ENCODE results near the gene CD300A. TPM values are rescaled to one million over a fixed set of nuclear protein-coding genes. Genes with fewer than 3 reads are reported as not detected.

The CD300A gene
- total RNA-seq, 4 donors from 2014 or later: 1.4 to 2.5 TPM; not detected in 2

DNA sequence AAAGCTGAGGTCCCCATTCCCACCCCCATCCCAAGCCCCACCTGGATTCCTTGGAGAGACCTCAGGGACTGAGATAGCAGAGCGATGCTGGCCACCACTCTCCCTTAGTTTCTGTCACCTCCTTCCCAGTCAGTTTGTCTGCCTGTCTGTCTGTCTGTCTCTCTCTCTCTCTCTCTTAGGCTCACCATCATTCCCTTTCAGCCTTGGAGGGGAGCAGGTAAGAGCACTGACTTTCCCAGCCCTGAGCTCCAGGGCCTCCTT is 59.0 kb downstream of the CD300A start:
- Histone ChIP-seq H3K4me3 (no peak overlapping the region), H3K27me3 (no peaks in the 10 kb centered on the region), H3K9me3 (no peaks in the 10 kb centered on the region), H3K27ac (no peak overlapping the region), H3K4me1 (no peaks in the 10 kb centered on the region), H3K36me3 (no peaks in the 10 kb centered on the region)
- in situ Hi-C loops (cut with MboI; ENCODE audit: low sequenced_read_pairs in 4 of 4) (no loop called here), intact Hi-C loops (cut with DNase I; ENCODE audit: low total_unique reads) (no loop called here)
- TF ChIP-seq, protein P1, sequence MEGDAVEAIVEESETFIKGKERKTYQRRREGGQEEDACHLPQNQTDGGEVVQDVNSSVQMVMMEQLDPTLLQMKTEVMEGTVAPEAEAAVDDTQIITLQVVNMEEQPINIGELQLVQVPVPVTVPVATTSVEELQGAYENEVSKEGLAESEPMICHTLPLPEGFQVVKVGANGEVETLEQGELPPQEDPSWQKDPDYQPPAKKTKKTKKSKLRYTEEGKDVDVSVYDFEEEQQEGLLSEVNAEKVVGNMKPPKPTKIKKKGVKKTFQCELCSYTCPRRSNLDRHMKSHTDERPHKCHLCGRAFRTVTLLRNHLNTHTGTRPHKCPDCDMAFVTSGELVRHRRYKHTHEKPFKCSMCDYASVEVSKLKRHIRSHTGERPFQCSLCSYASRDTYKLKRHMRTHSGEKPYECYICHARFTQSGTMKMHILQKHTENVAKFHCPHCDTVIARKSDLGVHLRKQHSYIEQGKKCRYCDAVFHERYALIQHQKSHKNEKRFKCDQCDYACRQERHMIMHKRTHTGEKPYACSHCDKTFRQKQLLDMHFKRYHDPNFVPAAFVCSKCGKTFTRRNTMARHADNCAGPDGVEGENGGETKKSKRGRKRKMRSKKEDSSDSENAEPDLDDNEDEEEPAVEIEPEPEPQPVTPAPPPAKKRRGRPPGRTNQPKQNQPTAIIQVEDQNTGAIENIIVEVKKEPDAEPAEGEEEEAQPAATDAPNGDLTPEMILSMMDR (IDR thresholded peaks at IDR 0.05 in 4 of 5, conservative IDR thresholded peaks at IDR 0.05 in 1 of 5): no peak
- TF ChIP-seq POLR2A (IDR thresholded peaks at IDR 0.05): no peak
- no peak for DNase-seq
- no peak for ATAC-seq

GRCh38 chr17:74525781-74526288 is 59.4 kb downstream of the CD300A start:
- DNase-seq: no peak
- Histone ChIP-seq H3K36me3 (no peaks in the 10 kb centered on the region), H3K27me3 (no peaks in the 10 kb centered on the region), H3K4me1 (no peaks in the 10 kb centered on the region), H3K9me3 (no peaks in the 10 kb centered on the region), H3K4me3 (no peak overlapping the region), H3K27ac (no peak overlapping the region)
- no peak for TF ChIP-seq POLR2A (IDR thresholded peaks at IDR 0.05)
- TF ChIP-seq, protein P1 (IDR thresholded peaks at IDR 0.05 in 4 of 5, conservative IDR thresholded peaks at IDR 0.05 in 1 of 5): no peak
- in situ Hi-C loops (cut with MboI; ENCODE audit: low sequenced_read_pairs in 4 of 4): no loop called here
- intact Hi-C loops (cut with DNase I; ENCODE audit: low total_unique reads): no loop called here
- ATAC-seq: no peak

DNA sequence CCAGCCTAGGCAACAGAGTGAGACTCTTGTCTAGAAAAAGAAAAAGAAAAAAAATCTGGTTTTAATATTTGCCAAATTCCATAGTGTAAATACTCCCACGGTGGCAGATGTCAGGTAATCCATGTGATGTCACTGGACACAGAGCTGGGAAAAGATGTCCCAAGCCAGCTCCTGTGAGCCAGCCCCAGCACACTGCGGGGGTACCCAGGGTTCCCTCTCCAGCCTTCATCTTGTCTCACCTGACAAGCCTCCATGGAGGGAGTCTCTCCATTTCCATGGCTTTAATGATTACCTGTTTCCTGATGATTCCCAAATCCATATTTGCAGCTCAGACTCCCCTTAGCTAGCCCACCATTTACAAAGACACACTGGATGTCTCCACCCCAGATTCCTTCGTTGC is 60.2 kb downstream of the CD300A start:
- TF ChIP-seq POLR2A (IDR thresholded peaks at IDR 0.05): no peak
- TF ChIP-seq, protein P1 (IDR thresholded peaks at IDR 0.05 in 4 of 5, conservative IDR thresholded peaks at IDR 0.05 in 1 of 5): no peak
- in situ Hi-C loops (cut with MboI; ENCODE audit: low sequenced_read_pairs in 4 of 4): no loop called here
- intact Hi-C loops (cut with DNase I; ENCODE audit: low total_unique reads): no loop called here
- ATAC-seq (no peak), DNase-seq (no peak)
- H3K4me3 ChIP-seq: no peak overlapping the region
- H3K27me3 ChIP-seq: no peaks in the 10 kb centered on the region
- H3K9me3 ChIP-seq: no peaks in the 10 kb centered on the region
- no peaks in the 10 kb centered on the region for H3K36me3 ChIP-seq
- no peak overlapping the region for H3K27ac ChIP-seq
- no peaks in the 10 kb centered on the region for H3K4me1 ChIP-seq

- H3K27ac ChIP-seq: no peak overlapping the region
- H3K36me3 ChIP-seq: no peaks in the 10 kb centered on the region
- intact Hi-C loops (cut with DNase I; ENCODE audit: low total_unique reads) (no loop called here), in situ Hi-C loops (cut with MboI; ENCODE audit: low sequenced_read_pairs in 4 of 4) (no loop called here)
- H3K9me3 ChIP-seq: no peaks in the 10 kb centered on the region
- TF ChIP-seq POLR2A (IDR thresholded peaks at IDR 0.05): no peak
- TF ChIP-seq, protein P1 (IDR thresholded peaks at IDR 0.05 in 4 of 5, conservative IDR thresholded peaks at IDR 0.05 in 1 of 5): no peak
- no peaks in the 10 kb centered on the region for H3K27me3 ChIP-seq
- no peak overlapping the region for H3K4me3 ChIP-seq
- ATAC-seq (no peak), DNase-seq (no peak)
- no peaks in the 10 kb centered on the region for H3K4me1 ChIP-seq
Measured at GRCh38 chr17:74527081-74527480, 60.6 kb downstream of the CD300A start.

DNA sequence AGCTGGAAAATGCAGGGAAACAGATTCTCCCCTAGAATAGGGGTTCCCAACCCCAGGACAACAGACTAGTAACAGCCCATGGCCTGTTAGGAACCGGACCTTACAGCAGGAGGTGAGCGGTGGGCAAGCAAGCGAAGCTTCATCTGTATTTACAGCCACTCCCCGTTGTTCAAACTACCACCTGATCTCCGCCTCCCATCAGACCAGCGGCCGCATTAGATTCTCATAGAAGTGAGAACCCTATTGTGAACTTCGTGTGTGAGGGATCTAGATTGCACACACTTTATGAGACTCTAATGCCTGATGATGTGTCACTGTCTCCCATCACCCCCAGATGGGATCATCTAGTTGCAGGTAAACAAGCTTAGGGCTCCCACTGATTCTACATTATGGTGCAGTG is 61.3 kb downstream of the CD300A start:
- intact Hi-C loops (cut with DNase I; ENCODE audit: low total_unique reads): no loop called here
- H3K27ac ChIP-seq: no peak overlapping the region

More for the DNA sequence above, 61.3 kb downstream of the CD300A start:
- no peak for ATAC-seq
- in situ Hi-C loops (cut with MboI; ENCODE audit: low sequenced_read_pairs in 4 of 4): no loop called here
- Histone ChIP-seq H3K27me3 (no peaks in the 10 kb centered on the region), H3K9me3 (no peaks in the 10 kb centered on the region), H3K36me3 (no peaks in the 10 kb centered on the region), H3K4me3 (no peak overlapping the region), H3K4me1 (no peaks in the 10 kb centered on the region)
- TF ChIP-seq, protein P1 (IDR thresholded peaks at IDR 0.05 in 4 of 5, conservative IDR thresholded peaks at IDR 0.05 in 1 of 5): no peak
- no peak for TF ChIP-seq POLR2A (IDR thresholded peaks at IDR 0.05)
- no peak for DNase-seq
